ENCODE measurements around the gene CACNA2D1. TPM values are rescaled to one million over a fixed set of nuclear protein-coding genes. Genes with fewer than 3 reads are reported as not detected.

Gene CACNA2D1
- total RNA-seq, 1 experiment from 2014 or later = 36.2 TPM

- Mint-ChIP-seq H3K36me3 (ENCODE audit: insufficient read depth in 1 of 3, low read depth in 3 of 3) (peaks cover 0 to 13% (median 0%) of the 10 kb centered on the region in 3 experiments; a peak in 2 of 7 replicates), H3K4me1 (peaks cover 4 to 6% of the 10 kb centered on the region in 2 experiments; a peak in 2 of 4 replicates), H3K4me3 (no peak overlapping the region), H3K27ac (no peak overlapping the region), H3K27me3 (ENCODE audit: low read depth) (no peaks in the 10 kb centered on the region), H3K9me3 (0 out of 5 replicates have a peak, but pooled peaks cover 0 to under 1% of the 10 kb centered on the region in 2 experiments)
- no peak overlapping the region for H3K18ac ChIP-seq (ENCODE audit: insufficient read length, low read depth, low read length)
- no peak overlapping the region for H2BK20ac ChIP-seq (ENCODE audit: low read depth, low read length, poor library complexity, severe bottlenecking)
- H3K9ac ChIP-seq (ENCODE audit: extremely low read depth, insufficient read length, low read length) = no peak overlapping the region
- H3T11ph ChIP-seq (ENCODE audit: low read length) = no peak overlapping the region
- no peak overlapping the region for H4K5ac ChIP-seq (ENCODE audit: insufficient read length, low read depth, low read length)
- TF ChIP-seq CTCF (conservative IDR thresholded peaks at IDR 0.05) = no peak
- H4K20me1 ChIP-seq (ENCODE audit: control insufficient read depth, insufficient read depth, insufficient read length) = no peaks in the 10 kb centered on the region
- H3K23ac ChIP-seq (ENCODE audit: insufficient read length, low read depth, low read length) = no peak overlapping the region
- H4K91ac ChIP-seq (ENCODE audit: insufficient read length, low read depth, low read length) = no peak overlapping the region
- H3K4me1 ChIP-seq (ENCODE audit: insufficient read depth, low read length) = no peaks in the 10 kb centered on the region
- no peak overlapping the region for H3K14ac ChIP-seq (ENCODE audit: insufficient read depth, low read length)
- H3K4me2 ChIP-seq (ENCODE audit: insufficient read depth, insufficient read length, low read length) = no peak overlapping the region
- no peak overlapping the region for H2AFZ ChIP-seq (ENCODE audit: low read length)
- H2AK5ac ChIP-seq (ENCODE audit: insufficient read length, low read length) = no peak overlapping the region
- DNase-seq = no peak
- H2BK15ac ChIP-seq (ENCODE audit: low read depth, low read length) = no peak overlapping the region
- H2BK120ac ChIP-seq (ENCODE audit: low read depth, low read length, poor library complexity, severe bottlenecking) = no peak overlapping the region
- H3K79me1 ChIP-seq (ENCODE audit: insufficient read depth, low read depth, low read length, poor library complexity, severe bottlenecking) = no peaks in the 10 kb centered on the region
- H2BK12ac ChIP-seq (ENCODE audit: insufficient read length, low read depth, low read length) = no peak overlapping the region
- no peak overlapping the region for H4K8ac ChIP-seq (replicated peaks; ENCODE audit: insufficient read length, low read depth, low read length)
- H3K4ac ChIP-seq (ENCODE audit: low read depth, low read length) = no peak overlapping the region
- no peaks in the 10 kb centered on the region for H3K23me2 ChIP-seq (ENCODE audit: insufficient read length, low read depth, low read length, poor library complexity, severe bottlenecking)
- H3K27me3 ChIP-seq (ENCODE audit: insufficient read depth, low read length) = no peaks in the 10 kb centered on the region
- WGBS (ENCODE audit: extremely low coverage, insufficient read length, low lambda C conversion rate) = no CpG with 5 or more reads among the region's 2 CpGs
- H3K9me3 ChIP-seq (ENCODE audit: control insufficient read depth, low read depth, low read length) = no peaks in the 10 kb centered on the region
- no peak overlapping the region for H3K56ac ChIP-seq (ENCODE audit: insufficient read length, low read depth, low read length)
- no peak overlapping the region for H3K27ac ChIP-seq (ENCODE audit: insufficient read length, low read depth, low read length)
- H2BK5ac ChIP-seq (ENCODE audit: insufficient read length, low read length) = no peak overlapping the region
- H3K79me2 ChIP-seq (ENCODE audit: insufficient read depth, low read length) = no peaks in the 10 kb centered on the region
Measured at GRCh38 chr7:81973117-81973516, 470.5 kb downstream of the CACNA2D1 start.
